Measurements from ENCODE around the gene DOCK9. TPM values are rescaled to one million over a fixed set of nuclear protein-coding genes. Genes with fewer than 3 reads are reported as not detected.
"Not testable (repeated sequence)": the region's sequence is repeated elsewhere in the genome, so short reads cannot be mapped to it uniquely, and the experiment has no call there.

DOCK9 gene
- polyA plus RNA-seq, 3 donors, result 0.01 TPM; not detected in 2

DNA sequence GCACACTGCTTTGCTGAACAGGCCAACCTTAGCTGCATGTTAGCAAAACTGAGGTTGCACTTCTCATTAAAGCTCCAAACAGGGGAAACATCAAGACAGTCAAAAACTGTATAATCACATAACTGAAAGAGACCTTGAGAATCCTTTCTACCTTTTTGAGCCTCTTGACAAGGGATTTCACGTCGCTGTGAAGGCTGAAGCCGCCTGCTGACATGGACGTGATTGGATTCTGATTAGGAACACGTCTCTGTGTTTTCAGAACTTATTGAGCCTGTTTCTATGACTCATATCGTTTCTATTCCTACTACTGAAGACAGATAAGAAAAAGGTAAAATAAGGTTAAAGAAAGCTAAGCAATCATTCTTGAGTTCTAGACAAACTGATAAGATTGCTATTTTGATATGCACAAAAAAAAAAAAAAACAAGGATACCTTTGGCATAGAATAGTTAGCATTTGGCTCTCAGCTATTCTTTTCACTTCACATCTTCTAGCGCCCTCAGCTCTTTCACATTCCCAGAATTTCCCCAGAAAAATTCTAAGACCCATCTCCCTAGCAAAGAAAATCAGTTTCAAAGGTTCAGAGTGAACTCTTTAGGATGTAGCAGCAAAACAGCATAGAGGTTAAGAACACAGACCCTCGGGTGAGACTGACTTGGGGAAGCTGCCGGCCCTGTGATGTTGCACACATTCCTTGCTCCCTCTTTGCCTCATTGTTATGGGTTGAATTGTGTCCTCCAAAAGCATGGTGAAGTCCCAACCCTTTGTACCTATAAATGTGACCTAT lies 81.6 kb downstream of the DOCK9 start:
- H3K27me3 Mint-ChIP-seq (ENCODE audit: low read depth in 3 of 3), result peaks cover 9 to 22% (median 14%) of the 10 kb centered on the region in 3 donors
- WGBS (ENCODE audit: insufficient coverage), result 100% methylated on average over 3 of the region's 9 CpGs
- Histone ChIP-seq H3K79me2 (ENCODE audit: insufficient read depth, low read length) (no peaks in the 10 kb centered on the region), H3K4me1 (ENCODE audit: control insufficient read depth in 1 of 2, insufficient read depth in 2 of 2, low read length in 2 of 2) (no peaks in the 10 kb centered on the region), H4K20me1 (ENCODE audit: insufficient read depth, low read length) (no peaks in the 10 kb centered on the region), H2AFZ (ENCODE audit: insufficient read depth, low read depth, low read length, poor library complexity, severe bottlenecking) (no peak overlapping the region), H3K27me3 (ENCODE audit: control insufficient read depth in 2 of 2, insufficient read depth in 2 of 2, low read length in 2 of 2) (peaks cover 9 to 16% of the 10 kb centered on the region in 2 donors), H3K27ac (ENCODE audit: low read depth in 1 of 2, low read length in 2 of 2) (no peak overlapping the region), H3K4me3 (replicated peaks in 1 of 3; ENCODE audit: low read depth in 2 of 3, low read length in 3 of 3) (no peak overlapping the region), H3K4me2 (replicated peaks; ENCODE audit: extremely low read depth, low read length, poor library complexity, severe bottlenecking) (no peak overlapping the region), H3K9me3 (replicated peaks in 1 of 2; ENCODE audit: control insufficient read depth in 1 of 2, insufficient read depth in 1 of 2, low read length in 2 of 2) (no peaks in the 10 kb centered on the region), H3K9ac (ENCODE audit: insufficient read depth, low read length, poor library complexity, severe bottlenecking) (no peak overlapping the region), H3K36me3 (replicated peaks in 1 of 2; ENCODE audit: control insufficient read depth in 1 of 2, insufficient read depth in 2 of 2, low read length in 2 of 2) (no peaks in the 10 kb centered on the region)
- no peaks in the 10 kb centered on the region for H3K9me3 Mint-ChIP-seq
- no peak for DNase-seq
- no peaks in the 10 kb centered on the region for H3K36me3 Mint-ChIP-seq
- TF ChIP-seq, protein P1, sequence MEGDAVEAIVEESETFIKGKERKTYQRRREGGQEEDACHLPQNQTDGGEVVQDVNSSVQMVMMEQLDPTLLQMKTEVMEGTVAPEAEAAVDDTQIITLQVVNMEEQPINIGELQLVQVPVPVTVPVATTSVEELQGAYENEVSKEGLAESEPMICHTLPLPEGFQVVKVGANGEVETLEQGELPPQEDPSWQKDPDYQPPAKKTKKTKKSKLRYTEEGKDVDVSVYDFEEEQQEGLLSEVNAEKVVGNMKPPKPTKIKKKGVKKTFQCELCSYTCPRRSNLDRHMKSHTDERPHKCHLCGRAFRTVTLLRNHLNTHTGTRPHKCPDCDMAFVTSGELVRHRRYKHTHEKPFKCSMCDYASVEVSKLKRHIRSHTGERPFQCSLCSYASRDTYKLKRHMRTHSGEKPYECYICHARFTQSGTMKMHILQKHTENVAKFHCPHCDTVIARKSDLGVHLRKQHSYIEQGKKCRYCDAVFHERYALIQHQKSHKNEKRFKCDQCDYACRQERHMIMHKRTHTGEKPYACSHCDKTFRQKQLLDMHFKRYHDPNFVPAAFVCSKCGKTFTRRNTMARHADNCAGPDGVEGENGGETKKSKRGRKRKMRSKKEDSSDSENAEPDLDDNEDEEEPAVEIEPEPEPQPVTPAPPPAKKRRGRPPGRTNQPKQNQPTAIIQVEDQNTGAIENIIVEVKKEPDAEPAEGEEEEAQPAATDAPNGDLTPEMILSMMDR (IDR thresholded peaks at IDR 0.05), result no peak
- no peak overlapping the region for H3K4me3 Mint-ChIP-seq
- intact Hi-C loops (cut with micrococcal nuclease), result no loop called here
- no peaks in the 10 kb centered on the region for H3K4me1 Mint-ChIP-seq
- H3K27ac Mint-ChIP-seq, result no peak overlapping the region

DNA sequence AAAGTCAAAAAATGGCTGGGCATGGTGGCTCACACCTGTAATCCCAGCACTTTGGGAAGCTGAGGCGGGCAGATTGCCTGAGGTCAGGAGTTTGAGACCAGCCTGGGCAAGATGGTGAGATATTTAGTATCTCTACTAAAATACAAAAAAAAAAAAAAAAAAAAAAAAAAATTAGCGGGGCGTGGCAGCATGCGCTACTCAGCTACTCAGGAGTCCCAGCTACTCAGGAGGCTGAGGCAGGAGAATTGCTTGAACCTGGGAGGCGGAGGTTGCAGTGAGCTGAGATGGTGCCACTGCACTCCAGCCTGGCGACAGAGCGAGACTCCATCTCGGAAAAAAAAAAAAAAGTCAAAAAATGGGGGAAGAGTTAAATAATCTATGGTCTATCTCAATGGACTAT lies 83.0 kb downstream of the DOCK9 start:
- H2AFZ ChIP-seq (ENCODE audit: insufficient read depth, low read depth, low read length, poor library complexity, severe bottlenecking); H3K4me3 ChIP-seq (replicated peaks in 1 of 3; ENCODE audit: low read depth in 2 of 3, low read length in 3 of 3); H3K4me3 Mint-ChIP-seq; H3K9me3 Mint-ChIP-seq; H3K4me2 ChIP-seq (replicated peaks; ENCODE audit: extremely low read depth, low read length, poor library complexity, severe bottlenecking); DNase-seq; H3K4me1 ChIP-seq (ENCODE audit: control insufficient read depth in 1 of 2, insufficient read depth in 2 of 2, low read length in 2 of 2); H3K27ac ChIP-seq (ENCODE audit: low read depth in 1 of 2, low read length in 2 of 2); H4K20me1 ChIP-seq (ENCODE audit: insufficient read depth, low read length); H3K79me2 ChIP-seq (ENCODE audit: insufficient read depth, low read length); intact Hi-C loops (cut with micrococcal nuclease); H3K36me3 ChIP-seq (replicated peaks in 1 of 2; ENCODE audit: control insufficient read depth in 1 of 2, insufficient read depth in 2 of 2, low read length in 2 of 2); H3K9ac ChIP-seq (ENCODE audit: insufficient read depth, low read length, poor library complexity, severe bottlenecking); H3K36me3 Mint-ChIP-seq; H3K27ac Mint-ChIP-seq; H3K9me3 ChIP-seq (replicated peaks in 1 of 2; ENCODE audit: control insufficient read depth in 1 of 2, insufficient read depth in 1 of 2, low read length in 2 of 2); H3K4me1 Mint-ChIP-seq: not testable (repeated sequence)
- H3K27me3 ChIP-seq (ENCODE audit: control insufficient read depth in 2 of 2, insufficient read depth in 2 of 2, low read length in 2 of 2), result peaks cover 14 to 19% of the 10 kb centered on the region in 2 donors
- H3K27me3 Mint-ChIP-seq (ENCODE audit: low read depth in 3 of 3), result peaks cover 11 to 31% (median 18%) of the 10 kb centered on the region in 3 donors
- 100% methylated on average over 1 of the region's 8 CpGs for WGBS (ENCODE audit: insufficient coverage)

Measured in CD14-positive monocyte (primary cell).